Transverse colon (tissue), 4 donors: ENCODE data around the gene MXI1.

Experiments
- CTCF ChIP-seq, 5 experiments: fragments of 200-600 bp in 3 of 5; fragments of 450-650 bp in 2 of 5; sonication (generic) in 3 of 5; IDR thresholded peaks; 1 replicate in 2 of 5; 2 replicates in 3 of 5; pipeline ENCODE4 v1.5.1; 2016 to 2017; ENCODE audit warnings: antibody characterized with exemption in 5 of 5, inconsistent platforms in 3 of 5, mild to moderate bottlenecking in 2 of 5, moderate library complexity in 1 of 5
- POLR2A ChIP-seq: fragments of 450-650 bp; IDR thresholded peaks from one replicate; pipeline ENCODE4 v1.6.1; 2016; ENCODE audit warnings: antibody characterized with exemption, mild to moderate bottlenecking, moderate library complexity
- POLR2AphosphoS5 ChIP-seq, 3 donors: sonication (generic); formaldehyde crosslinking; IDR thresholded peaks; one replicate each; pipeline ENCODE4 v1.6.1; 2016; ENCODE audit warnings: antibody characterized with exemption in 3 of 3

GRCh38 chr10:110207011-110207804, at the start of gene MXI1:
- TF ChIP-seq POLR2A (peak; percentile 87), CTCF (IDR thresholded peaks at IDR 0.05) (no peak), POLR2AphosphoS5 (IDR thresholded peaks at IDR 0.05) (peak; percentile 83 to 96 (median 89))
